C4-2B (cell line): Measurements from ENCODE around the gene LTBP1.

Experiments
- H3K27ac ChIP-seq: fragments of 450-650 bp; 2 replicates; pipeline ENCODE4 v1.5.1; 2017
- CTCF ChIP-seq: fragments of 450-650 bp; conservative IDR thresholded peaks from 2 replicates; pipeline ENCODE4 v1.5.1; 2017; ENCODE audit warnings: mild to moderate bottlenecking
- ZFX ChIP-seq: fragments of 450-650 bp; IDR thresholded peaks from 2 replicates; pipeline ENCODE4 v1.6.1; 2017

Gene LTBP1

GRCh38 chr2:33442528-33443079 lies 495.9 kb downstream of the LTBP1 start:
- H3K27ac ChIP-seq, result no peak overlapping the region
- no peak for TF ChIP-seq CTCF
- no peak for TF ChIP-seq ZFX

- H3K27ac ChIP-seq, result no peak overlapping the region
Observed at GRCh38 chr2:33443274-33443829, 496.6 kb downstream of the LTBP1 start.

GRCh38 chr2:33444967-33445366 lies 498.2 kb downstream of the LTBP1 start:
- TF ChIP-seq CTCF (no peak), ZFX (no peak)
- no peak overlapping the region for H3K27ac ChIP-seq

More at GRCh38 chr2:33443274-33443829, 496.6 kb downstream of the LTBP1 start:
- TF ChIP-seq CTCF (no peak), ZFX (no peak)

- no peak overlapping the region for H3K27ac ChIP-seq
- TF ChIP-seq ZFX, result no peak
- no peak for TF ChIP-seq CTCF
Observed at GRCh38 chr2:33448220-33448899, 501.6 kb downstream of the LTBP1 start.
